Skin epidermis (tissue), 12 donors: ENCODE measurements around the gene TYMP.
"Not testable (repeated sequence)": the region's sequence is repeated elsewhere in the genome, so short reads cannot be mapped to it uniquely, and the experiment has no call there.

Experiments
- H3K27ac ChIP-seq, 21 experiments: fragments of 200-600 bp; sonication (generic) in 11 of 21; one replicate each; pipeline ENCODE4 v1.5.0; 2020; ENCODE audit warnings: mild to moderate bottlenecking in 3 of 21, inconsistent platforms in 2 of 21, moderate library complexity in 2 of 21
- H3K4me3 ChIP-seq, 7 experiments: fragments of 200-600 bp; sonication (generic) in 2 of 7; one replicate each; pipeline ENCODE4 v1.5.0; 2020; ENCODE audit warnings: inconsistent platforms in 2 of 7, mild to moderate bottlenecking in 2 of 7, moderate library complexity in 1 of 7

Gene TYMP

DNA sequence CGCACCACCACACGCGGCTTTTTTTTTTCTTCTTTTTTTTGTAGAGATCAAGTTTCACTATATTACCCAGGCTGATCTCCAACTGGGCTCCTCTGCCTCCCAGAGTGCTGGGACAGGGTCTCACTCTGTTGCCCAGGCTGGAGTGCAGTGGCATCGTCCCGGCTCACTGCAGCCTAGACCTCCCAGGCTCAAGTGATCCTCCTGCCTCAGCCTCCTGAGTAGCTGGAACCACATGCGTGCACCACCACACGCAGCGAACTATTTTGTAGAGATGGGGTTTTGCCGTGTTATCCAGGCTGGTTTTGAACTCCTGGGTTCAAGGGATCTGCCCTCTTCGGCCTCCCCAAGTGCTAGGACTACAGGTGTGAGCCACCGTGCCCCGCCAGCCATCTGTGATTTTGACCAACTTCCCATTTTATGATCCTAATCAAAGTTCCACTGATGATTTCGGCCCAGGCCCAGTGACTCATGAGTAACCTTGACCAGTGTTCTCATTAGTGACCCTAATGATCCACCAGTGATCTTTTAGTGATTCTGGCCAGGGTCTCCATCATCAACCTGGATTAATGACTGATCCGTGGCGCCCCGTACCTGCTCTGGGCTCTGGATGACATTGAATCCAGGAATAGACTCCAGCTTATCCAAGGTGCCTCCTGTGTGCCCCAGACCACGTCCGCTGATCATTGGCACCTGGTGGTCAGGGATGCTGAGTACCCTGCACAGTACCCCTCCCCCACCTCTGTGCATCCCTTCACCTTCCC is 1.7 kb downstream of the TYMP start:
- Histone ChIP-seq H3K4me3 (peak overlapping the region in 5 of 7 experiments; percentile 54 to 84 (median 67)), H3K27ac (peak overlapping the region in 20 of 21 experiments; percentile 28 to 100 (median 99))

DNA sequence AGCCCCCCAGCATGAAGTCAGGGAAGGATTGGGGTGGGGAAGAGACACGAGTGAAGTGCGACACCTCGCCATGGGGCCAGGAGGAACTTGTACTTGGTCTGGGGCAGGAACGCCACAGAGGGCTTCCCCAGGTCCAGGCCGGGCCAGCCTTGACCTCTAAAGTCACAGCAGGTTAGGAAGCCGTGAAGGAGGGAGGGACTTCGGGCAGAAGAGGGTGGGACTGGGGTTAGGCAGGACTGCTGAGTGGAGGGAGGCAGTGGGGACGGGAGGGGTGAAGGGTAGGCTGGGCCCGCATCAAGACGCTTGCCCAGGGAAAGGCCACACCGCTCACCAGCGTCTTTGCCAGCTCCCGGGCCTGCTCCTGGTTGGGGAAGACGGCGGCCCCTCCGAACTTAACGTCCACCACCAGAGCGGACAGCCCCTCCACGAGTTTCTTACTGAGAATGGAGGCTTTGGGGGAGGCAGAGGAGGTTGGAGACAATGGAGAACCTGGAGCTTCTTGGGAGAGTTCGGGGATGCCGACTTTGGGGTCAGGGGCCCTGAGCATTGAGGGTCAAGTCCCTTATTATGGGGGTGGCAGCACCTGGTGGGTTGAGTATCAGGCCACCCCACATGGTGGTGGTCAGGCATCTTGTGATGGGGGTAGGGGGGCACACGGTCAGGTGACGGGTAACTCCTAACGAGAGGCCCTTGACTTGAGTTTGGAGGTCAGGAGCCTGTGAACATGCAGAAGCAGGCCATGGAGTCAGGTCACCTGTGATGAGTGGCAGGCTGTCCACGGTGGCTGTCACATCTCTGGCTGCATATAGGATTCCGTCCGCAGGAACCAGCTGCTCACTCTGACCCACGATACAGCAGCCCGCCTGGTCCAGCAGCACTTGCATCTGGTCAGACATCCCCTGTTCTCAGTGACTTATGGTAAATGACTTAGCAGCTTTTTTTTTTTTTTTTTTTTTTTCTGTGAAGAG is 2.7 kb downstream of the TYMP start:
- Histone ChIP-seq H3K27ac (peak overlapping the region; percentile 78 to 100 (median 98)), H3K4me3 (peak overlapping the region; percentile 54 to 87 (median 74))

DNA sequence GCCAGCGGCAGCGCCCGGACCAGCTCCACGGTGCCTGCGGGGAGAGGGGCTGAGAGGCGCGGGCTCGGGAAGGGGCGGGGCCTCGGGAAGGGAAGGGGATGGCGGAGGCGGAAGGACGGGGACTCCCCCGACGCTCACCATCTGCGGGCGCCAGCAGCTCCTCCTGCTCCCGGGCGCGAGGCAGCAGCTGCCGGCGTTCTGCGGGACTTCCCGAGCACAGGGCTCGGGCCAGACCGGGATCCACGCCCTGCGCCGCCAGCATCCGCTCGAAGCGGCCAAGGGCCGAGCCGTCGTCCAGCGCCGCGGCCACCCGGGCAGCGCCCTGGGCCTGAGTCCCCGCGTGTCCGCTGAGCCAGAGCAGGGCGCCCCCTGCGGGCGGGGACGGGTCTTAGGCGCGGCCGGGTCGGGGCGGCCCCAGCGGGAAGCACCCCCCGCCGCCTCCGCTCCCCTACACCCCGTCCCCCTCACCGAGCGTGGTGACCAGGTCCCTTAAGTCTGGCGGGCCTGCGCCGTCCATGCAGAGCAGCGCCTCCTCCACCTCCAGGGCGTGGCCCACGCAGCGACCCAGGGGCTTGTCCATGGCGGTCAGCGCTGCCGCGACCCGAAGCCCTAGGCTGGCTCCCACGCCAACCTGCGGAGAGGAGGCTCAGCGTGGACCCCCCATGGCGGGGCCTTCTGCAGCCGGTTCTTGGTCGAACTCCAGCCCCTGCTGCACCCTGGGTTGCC is 3.5 kb downstream of the TYMP start:
- peak overlapping the region; percentile 54 to 87 (median 74) for H3K4me3 ChIP-seq
- peak overlapping the region; percentile 78 to 100 (median 98) for H3K27ac ChIP-seq

DNA sequence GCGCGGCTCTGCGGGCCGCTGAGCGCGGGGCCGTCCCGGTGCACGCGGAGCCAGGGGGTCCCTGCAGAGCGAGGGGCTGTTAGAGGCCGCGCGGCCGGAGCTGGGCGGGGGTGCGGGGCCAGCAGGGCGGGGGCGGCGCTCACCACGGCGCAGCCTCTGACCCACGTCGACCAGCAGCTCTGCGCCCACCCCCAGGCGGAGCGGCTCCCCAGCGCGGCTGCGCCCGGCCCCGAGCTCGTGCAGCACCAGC is 4.0 kb downstream of the TYMP start:
- H3K27ac ChIP-seq = peak overlapping the region; percentile 78 to 100 (median 98)

DNA sequence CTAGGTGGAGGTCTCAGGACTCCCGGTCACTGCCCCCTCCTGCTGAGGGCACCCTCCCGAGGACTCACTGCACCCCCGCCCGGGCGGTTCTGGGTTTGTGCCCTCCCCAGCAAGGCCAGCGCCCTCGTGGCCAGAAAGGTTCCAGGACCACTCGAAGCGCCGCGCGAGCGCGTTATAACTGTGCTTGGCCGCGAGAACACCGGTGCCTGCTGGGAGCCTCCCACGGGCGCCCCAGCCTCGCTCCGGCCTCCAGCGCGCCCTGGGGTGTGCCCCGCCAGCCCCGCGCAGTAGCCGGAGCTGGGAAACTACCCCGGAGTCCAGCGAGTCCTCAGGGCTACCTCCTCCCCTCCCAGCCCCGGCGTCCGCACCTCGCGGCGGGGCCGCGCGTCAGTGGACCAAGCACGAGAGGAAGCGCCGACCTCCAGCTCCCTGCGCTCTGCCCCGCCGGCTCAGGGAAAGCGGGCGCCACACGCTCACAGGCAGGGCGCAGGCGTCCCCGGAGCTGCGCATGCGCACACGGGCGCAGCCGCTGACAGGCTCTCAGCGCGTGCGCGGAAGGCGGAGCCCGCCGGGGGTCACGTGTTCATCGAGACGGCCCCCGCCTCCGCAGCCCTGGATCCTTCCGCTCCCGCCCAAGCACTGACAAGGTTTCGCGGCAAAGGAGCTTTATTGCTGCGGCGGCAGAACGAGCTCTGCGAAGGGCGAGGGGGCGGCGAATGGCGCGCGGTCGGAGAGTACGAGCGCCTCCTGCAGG is 4.5 kb downstream of the TYMP start, which contains the start of gene SCO2:
Gene SCO2 (minus strand): TSS at position 495 of the 754 bp plus-strand sequence. CDS start 1,187 bp downstream, outside the sequence.
- Histone ChIP-seq H3K4me3 (peak within 1 kb of the TSS; percentile 54 to 87 (median 74)), H3K27ac (peak within 1 kb of the TSS; percentile 78 to 100 (median 98))

More for the DNA sequence above, 4.0 kb downstream of the TYMP start:
- peak overlapping the region; percentile 54 to 87 (median 74) for H3K4me3 ChIP-seq

DNA sequence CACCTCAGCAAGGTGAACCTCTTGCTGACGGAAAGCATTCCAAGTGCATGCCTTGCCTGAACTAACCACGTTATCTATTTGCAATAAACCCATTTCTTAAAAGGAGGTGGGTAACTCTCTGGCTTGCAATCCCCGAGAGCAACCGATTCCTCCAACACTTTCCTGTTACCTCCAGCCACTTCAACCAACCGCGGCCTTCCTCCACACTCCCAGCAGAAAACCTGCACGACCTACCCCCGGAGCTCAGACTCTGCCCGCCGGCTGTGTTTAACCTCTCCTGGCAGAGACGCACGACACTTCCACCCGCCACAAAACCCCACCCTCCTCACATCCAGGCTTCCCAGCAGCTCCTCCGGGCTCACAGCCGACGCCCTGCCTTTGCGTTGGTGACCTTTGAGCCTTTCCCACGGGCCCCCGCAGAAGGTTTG is 5.1 kb downstream of the TYMP start:
- peak overlapping the region; percentile 66 to 100 (median 98) for H3K27ac ChIP-seq
- peak overlapping the region; percentile 54 to 87 (median 74) for H3K4me3 ChIP-seq

DNA sequence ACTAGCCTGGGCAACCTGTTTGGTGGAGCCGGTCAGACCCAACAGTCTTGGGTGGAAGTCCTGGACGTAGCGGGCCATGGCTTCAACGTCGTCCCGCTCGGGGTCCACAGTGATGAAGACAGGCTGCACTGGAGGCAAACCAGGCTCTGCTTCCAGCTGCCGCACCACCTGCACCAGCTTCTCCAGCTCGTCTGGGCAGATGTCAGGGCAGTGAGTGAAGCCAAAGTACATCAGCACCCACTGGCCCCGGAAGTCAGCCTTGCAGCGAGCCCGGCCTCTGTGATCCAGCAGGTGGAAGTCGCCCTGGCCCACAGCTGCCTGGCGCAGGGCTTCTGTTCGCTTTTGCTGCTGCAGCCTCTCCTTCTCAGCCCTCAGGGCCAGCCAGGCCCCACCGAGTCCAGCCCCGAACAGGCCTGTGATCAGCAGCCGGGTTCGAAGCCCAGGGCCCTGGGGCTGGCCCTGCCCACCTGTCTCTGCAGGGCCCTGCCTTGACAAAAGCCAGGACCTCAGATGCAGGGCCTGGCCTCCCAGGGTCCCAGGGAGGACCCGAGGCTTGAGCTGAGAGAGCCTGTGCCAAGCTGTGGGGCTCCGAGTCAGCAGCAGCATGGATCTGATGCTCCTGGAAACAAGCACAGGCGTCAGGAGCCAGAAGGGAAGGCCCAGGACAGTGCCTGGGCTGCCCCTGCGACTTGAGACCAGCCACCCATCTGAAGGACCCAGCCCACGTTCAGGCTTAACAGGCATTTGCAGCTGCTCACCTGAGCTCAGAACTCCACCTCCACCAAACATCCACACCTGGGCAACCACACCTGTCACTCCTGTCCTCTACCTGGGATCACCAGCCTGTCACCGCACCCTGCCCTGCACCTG is 5.8 kb downstream of the TYMP start:
- H3K4me3 ChIP-seq = peak overlapping the region; percentile 54 to 87 (median 74)
- peak overlapping the region in 16 of 21 experiments; percentile 22 to 100 (median 98) for H3K27ac ChIP-seq

DNA sequence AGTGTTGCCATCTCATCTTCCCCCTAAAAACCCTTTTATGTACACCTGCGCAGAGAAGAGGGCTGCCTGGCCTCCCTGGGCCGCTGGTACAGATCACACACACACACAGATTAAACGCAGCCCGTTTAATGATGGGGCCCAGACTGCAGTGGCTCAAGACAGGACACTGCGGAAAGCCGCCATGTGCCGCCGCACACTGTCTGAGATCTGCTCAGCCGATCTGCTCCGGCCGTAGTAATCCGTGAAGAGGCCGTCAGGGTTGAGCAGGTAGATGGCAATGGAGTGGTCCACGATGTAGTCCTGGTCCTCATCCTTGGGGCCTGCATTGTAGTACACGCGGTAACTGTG is 6.4 kb downstream of the TYMP start:
- Histone ChIP-seq H3K27ac (no peak overlapping the region), H3K4me3 (no peak overlapping the region)

DNA sequence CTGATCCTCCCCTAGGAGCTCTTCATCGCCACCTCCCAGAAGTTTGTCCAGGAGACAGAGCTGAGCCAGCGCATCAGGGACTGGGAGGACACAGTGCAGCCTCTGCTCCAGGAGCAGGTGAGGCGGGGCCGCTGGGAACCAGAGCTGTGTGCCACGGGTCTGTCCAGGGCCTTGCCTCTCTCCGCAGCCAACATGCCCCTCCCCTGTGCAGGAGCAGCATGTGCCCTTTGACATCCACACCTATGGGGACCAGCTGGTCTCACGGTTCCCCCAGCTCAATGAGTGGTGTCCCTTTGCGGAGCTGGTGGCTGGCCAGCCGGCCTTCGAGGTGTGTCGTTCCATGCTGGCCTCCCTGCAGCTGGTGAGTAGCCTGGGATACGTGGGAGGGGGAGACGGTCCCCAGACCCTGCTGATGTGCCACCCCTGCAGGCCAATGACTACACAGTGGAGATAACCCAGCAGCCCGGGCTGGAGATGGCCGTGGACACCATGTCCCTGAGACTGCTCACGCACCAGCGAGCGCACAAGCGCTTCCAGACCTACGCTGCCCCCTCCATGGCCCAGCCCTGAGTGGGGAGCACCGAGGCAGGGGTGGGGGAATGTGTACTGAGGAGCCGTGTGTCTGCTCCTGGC is 6.9 kb downstream of the TYMP start:
- no peak overlapping the region for H3K27ac ChIP-seq
- H3K4me3 ChIP-seq = no peak overlapping the region

DNA sequence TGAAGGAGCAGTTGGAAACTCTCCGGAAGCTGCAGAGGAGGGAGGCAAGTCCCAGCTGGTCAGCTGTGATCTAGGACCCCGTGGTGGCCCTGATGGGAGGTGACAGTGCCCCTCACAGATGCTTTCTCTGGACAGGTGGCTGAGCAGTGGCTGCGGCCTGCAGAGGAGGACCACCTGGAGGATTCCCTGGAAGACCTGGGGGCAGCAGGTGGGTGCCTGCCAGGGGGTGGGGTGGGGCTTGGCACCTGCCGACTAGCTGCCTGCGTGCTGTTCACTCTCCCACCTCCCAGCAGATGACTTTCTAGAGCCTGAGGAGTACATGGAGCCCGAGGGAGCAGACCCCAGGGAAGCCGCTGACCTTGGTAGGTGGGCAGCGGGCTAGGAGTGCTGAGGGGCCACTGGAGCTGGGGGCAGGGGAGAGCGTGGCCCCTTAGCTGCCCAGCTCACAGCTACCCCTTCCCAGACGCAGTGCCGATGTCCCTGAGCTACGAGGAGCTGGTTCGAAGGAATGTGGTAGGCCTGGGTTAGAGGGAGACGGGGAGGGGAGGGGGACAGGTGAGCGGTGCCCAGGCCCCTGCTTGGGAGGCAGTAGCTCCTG is 7.5 kb downstream of the TYMP start:
- Histone ChIP-seq H3K27ac (no peak overlapping the region), H3K4me3 (no peak overlapping the region)

DNA sequence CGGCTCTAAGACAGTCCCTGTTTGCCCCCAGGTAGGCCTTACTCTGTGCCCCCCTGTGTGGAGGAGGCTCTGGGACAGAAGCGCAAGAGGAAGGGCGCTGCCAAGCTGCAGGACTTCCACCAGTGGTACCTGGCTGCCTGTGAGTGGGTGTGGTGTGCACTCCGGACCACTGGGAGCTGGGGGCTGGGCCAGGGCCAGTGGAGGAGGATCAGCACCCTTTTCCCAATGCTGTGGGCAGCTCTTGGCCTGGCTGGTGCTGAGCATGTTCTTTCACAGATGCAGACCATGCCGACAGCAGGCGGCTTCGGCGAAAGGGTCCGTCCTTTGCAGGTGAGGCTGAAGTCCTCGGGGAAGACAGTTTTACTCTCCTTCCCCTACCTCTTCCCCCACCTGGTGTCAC is 8.1 kb downstream of the TYMP start:
- Histone ChIP-seq H3K4me3 (no peak overlapping the region), H3K27ac (no peak overlapping the region)

DNA sequence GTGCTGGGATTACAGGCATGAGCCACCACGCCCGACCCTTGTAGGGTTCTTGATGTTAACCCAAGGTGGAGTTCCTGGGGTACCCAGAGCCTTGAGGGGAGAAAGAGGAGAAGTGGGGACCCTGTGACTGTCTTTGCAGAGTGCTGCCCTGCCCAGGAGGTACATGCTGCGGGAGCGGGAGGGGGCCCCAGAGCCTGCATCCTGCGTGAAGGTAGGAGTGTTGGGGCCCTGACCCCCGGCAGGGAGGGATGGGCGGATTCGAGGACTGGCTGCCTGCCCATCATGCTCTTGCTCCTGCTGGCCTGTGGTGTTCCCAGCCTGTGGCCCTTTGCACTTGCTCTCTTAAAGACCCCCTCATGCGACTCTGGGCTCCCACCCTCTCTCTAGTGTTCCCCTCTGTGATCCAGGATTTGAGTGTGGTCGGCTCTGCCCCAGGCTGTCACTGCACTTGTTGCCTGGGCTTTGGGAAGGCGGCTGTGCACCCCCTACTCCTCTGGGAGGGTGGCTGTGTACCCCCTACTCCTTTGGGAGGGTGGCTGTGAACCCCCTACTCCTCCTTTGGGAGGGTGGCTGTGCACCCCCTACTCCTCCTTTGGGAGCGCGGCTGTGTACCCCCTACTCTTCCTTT is 8.9 kb downstream of the TYMP start:
- Histone ChIP-seq H3K4me3 (no peak overlapping the region), H3K27ac (no peak overlapping the region)

DNA sequence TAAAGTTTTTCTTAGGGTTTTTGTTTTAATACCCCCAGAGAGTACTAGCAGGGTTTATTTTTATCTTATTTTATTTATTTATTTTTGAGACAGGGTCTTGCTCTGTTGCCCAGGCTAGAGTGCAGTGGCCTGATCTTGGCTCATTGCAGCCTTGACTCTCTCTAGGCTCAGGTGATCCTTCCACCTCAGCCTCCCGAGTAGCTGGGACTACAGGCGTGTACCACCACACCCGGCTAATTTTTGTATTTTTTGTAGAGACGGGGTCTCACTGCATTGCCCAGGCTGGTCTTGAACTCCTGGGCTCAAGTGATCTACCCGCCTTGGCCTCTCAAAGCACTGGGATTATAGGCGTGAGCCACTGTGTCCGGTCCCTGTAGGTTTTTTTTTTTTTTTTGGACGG is 9.6 kb downstream of the TYMP start:
- not testable (repeated sequence) for H3K27ac ChIP-seq, H3K4me3 ChIP-seq

DNA sequence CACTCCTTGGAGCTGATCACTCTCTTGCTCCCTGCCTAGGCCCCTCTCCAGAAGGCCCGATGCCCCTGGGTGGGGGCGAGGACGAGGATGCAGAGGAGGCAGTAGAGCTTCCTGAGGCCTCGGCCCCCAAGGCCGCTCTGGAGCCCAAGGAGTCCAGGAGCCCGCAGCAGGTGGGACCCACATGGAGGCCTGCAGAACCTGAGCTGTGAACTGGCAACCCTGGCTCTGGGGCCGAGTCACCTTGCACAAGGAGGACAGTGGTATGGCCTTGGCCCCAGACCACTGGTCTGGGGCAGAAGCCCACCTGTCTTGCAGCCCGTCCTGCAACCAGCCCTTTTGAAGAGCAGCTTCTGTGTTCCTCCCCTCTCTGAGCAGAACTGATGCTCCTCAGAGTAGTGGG is 10.7 kb downstream of the TYMP start:
- H3K27ac ChIP-seq = no peak overlapping the region
- no peak overlapping the region for H3K4me3 ChIP-seq

DNA sequence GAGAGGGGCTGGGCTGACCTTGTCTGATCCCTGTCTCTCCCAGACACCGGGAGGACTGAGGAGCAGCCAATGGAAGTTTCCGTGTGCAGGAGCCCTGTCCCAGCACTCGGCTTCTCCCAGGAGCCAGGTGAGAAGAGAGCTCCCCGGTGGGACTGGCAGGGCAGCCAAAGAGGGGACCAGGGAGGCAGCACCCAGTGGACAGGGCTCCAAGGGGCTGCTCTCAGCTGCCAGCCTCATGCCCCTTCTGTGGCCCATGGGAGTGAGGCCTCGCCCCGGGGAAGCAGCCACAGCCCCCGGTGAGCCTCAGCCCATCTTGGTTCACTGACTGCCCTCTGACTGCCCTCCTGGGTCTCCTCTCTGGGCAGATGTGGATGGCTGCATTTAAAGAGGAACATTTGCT is 11.2 kb downstream of the TYMP start:
- Histone ChIP-seq H3K4me3 (no peak overlapping the region), H3K27ac (no peak overlapping the region)

DNA sequence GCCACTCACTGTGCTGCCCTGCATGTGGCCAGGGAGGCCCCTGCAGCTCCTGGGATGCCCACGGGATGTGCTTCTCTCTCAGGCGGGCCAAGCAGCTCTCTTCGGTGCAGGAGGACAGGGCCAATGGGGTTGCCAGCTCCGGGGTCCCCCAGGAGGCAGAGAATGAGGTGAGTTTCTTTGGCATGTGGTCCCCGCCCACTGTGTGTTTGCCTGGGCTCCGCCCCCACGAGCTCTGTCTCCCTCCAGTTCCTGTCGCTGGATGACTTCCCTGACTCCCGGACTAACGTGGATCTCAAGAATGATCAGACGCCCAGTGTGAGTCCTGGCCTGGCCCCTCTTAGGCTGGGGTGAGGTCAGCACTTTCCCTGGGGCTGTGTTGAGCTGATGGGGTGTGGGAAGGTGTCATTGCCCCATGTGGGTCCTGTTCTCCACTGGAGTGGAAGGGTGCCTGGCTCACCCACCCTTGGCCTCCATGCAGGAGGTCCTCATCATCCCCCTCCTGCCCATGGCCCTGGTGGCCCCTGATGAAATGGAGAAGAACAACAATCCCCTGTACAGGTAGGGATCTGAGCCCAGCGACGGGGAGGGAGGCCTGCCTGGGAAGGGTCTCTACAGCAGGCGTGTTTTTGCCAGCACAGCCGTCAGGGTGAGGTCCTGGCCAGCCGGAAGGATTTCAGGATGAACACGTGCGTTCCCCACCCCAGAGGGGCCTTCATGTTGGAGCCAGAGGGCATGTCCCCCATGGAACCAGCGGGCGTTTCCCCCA is 12.1 kb downstream of the TYMP start:
- Histone ChIP-seq H3K27ac (no peak overlapping the region), H3K4me3 (no peak overlapping the region)
